ENCODE results near the gene TBX1.
"Not testable (repeated sequence)": the region's sequence is repeated elsewhere in the genome, so short reads cannot be mapped to it uniquely, and the experiment has no call there.

Gene TBX1

DNA sequence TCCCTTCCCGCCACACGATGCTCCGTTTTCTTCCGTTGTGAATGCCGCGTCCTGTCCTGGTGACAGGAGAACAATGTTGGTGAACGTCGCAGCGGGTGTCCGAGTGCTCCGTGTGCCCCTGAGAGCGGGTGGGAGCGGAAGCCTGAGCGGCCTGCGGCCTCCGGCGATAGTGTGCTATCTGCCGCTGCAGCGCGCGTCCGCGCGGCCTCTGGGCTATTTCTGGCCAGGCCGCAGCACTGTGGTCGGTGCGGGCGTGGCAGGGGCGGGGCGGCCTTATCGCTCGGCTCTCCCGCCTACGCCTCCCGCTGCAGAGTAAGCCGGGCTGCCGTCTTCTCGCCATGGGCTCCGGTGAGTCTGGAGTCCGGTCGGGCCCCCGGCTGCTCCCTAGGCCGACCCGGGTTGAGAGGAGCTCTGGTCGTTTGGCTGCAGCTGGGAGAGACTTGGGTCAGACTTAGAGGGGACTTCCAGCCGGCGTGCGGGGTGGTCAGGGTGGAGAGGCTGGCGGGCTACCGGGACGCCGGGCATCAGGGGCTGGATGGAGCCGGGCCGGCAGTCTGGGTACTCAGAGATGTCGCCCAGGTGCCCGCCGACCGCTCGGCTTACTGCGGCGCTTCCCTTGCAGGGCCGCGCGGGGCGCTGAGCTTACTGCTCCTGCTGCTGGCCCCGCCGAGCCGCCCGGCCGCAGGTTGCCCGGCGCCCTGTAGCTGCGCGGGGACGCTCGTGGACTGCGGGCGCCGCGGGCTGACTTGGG, 37.2 kb upstream of the TBX1 start, which contains the start of gene GP1BB:
GP1BB (plus strand) TSS at position 308 of the 751 bp plus-strand sequence; CDS start at position 339, 31 bp downstream.
- no peak for DNase-seq

- peak; percentile 25 for DNase-seq
Measured at GRCh38 chr22:19723983-19724827, 36.4 kb upstream of the TBX1 start.

DNA sequence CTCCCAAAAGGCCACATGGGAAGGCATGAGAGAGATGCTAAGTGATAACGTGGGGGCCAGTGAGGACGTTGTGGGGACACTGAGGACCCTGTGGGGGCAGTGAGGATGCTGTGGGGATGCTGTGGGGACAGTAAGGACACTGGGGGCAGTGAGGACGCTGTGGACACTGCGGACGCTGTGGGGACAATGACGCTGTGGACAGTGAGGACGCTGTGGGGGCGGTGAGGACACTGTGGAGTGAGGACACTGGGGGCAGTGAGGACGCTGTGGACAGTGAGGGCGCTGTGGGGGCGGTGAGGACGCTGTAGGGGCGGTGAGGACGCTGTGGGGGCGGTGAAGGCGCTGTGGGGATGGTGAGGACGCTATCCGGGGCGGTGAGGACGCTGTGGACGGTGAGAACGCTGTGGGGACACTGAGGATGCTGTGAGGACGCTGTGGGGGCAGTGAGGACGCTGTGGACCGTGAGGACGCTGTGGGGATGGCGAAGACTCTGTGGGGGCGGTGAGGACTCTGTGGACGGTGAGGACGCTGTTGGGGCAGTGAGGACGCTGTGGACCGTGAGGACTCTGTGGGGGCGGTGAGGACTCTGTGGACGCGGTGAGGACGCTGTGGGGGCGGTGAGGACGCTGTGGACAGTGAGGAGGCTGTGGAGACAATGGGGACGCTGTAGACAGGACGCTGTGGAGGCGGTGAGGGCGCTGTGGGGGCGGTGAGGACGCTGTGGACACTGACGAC, 35.5 kb upstream of the TBX1 start:
- no peak for DNase-seq

DNA sequence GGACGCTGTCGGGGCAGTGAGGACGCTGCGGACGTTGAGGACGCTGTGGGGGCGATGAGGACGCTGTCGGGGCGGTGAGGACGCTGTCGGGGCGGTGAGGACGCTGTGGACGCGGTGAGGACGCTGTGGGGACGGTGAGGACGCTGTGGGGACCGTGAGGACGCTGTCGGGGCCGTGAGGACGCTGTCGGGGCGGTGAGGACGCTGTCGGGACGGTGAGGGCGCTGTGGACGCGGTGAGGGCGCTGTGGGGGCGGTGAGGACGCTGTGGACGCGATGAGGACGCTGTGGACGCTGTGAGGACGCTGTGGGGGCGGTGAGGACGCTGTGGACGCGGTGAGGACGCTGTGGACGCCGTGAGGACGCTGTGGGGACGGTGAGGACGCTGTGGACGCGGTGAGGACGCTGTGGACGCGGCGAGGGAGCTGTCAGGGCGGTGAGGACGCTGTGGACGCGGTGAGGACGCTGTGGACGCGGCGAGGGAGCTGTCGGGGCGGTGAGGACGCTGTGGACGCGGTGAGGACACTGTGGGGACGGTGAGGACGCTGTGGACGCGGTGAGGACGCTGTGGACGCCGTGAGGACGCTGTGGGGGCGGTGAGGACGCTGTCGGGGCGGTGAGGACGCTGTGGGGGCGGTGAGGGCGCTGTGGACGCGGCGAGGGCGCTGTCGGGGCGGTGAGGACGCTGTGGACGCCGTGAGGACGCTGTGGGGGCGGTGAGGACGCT, 34.4 kb upstream of the TBX1 start:
- not testable (repeated sequence) for DNase-seq

DNA sequence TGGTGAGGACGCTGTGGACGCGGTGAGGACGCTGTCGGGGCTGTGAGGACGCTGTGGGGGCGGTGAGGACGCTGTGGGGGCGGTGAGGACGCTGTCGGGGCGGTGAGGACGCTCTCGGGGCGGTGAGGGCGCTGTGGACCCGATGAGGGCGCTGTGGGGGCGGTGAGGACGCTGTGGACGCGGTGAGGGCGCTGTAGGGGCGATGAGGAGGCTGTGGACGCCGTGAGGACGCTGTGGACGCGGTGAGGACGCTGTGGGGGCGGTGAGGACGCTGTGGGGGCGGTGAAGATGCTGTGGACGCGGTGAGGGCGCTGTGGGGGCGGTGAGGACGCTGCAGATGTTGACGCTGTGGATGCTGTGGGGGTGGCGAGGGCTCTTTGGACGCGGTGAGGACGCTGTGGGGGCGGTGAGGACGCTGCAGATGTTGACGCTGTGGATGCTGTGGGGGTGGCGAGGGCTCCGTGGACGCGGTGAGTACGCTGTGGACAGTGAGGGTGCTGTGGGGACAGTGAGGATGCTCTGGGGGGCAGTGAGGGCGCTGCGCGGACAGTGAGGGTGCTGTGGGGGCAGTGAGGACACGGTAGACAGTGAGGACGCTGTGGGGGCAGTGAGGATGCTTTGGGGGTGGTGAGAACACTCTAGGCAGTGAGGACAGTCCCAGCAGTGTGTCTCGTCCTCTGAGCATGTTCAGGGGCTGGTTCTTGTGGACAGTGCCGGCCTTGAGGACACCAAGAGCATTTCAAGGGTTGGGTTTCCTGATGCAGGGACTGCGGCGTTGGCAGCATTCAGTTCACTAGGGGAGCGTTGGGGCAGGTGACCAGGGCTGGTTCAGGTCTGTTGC, 33.0 kb upstream of the TBX1 start:
- DNase-seq, result no peak

DNA sequence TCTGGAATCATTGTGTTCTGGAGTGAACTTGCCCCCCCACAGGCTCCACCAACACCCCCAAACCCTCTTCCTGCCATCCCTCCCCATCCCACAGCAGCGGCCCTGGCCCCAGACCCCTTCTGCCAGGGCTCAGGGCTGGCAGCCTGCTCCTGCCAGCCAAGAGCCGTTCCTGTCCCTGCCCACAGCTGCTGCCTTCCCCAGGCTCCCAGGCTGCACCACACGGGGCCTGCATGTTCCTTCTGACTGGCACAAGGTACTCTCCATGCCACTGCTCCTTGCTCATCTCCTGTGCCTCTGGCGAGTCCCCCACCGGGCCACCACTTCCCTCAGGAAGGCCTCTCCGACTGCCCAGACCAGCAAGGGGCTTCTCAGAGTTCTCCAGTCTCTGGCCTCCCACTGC, 32.3 kb upstream of the TBX1 start:
- DNase-seq, result no peak

- no peak for DNase-seq
Measured at GRCh38 chr22:19728836-19729235, 31.7 kb upstream of the TBX1 start.

DNA sequence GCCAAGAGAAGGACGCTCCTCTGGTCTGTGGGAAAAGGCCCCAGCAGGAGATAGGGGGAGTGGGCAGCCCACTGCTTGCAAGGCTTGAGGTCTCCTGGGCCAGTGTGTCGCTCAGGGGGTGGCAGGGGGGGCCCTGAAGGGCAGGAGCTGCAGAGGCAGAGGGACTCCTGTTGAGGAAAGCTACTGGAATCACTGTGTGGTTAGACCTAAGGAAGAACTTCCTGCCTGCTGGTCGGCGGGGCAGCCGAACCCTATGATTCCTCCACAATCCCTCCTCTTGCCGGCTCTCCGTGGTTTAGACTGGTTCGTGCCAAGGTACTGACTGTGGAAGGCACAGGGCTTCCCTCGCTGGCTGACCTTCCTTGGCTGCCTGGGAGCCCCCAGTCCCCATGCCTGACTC, 31.1 kb upstream of the TBX1 start:
- no peak for DNase-seq

DNA sequence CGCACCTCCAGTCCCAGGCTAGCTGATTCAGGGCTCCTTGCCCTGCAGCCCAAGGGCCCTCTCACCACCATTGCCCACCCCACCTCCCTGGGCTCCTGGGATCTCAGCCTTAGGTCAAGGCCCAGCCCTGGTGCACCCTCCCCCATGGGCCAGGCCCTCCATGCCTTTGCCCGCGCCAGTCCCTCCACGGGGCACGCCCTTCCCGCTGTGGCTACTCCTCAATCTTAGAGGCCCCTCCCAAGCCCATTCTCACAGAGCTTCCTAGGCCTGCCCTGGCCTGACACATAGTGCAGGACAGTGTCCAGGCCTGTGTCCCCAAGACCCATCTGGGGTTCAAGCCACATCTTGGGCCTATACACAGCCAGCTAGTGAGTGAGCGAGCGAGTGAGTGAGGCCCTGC, 30.4 kb upstream of the TBX1 start:
- no peak for DNase-seq

DNA sequence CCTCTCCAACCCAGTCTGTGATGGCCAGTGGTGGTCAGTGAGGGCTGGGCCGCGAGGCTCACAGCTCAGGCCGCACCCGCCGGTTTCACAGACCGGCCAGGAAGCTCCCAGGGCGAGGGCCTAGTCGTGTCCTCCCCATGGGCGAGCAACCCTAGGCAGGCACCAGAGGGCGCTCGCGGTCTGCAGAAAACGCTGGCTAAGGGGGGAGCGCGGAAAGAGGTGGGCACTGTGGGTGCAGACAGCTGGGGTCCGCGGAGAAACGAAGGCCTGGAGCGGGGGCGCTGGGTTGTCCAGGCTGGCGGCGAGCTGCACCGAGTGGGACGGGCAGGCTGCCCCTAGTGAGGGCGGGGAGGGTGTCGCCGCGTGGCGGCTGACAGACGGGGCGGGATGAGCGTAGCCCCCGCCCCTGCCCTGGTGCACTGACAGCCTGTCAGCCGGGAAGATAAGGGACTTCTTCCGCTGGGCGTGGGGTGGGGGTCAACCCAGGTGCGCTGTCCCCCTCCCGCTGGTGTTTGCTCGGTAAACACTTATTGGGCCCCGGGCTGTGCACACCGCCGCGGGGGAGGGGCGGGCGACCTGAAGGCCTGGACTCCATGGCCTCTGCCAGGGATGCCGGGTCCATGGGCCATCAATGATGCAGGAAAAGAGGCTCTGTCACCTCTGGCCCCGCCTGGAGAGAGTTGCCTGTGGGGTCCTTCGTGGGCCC, 29.8 kb upstream of the TBX1 start:
- peak; percentile 88 for DNase-seq

- DNase-seq, result no peak
Measured at GRCh38 chr22:19731361-19732135, 29.0 kb upstream of the TBX1 start.

DNA sequence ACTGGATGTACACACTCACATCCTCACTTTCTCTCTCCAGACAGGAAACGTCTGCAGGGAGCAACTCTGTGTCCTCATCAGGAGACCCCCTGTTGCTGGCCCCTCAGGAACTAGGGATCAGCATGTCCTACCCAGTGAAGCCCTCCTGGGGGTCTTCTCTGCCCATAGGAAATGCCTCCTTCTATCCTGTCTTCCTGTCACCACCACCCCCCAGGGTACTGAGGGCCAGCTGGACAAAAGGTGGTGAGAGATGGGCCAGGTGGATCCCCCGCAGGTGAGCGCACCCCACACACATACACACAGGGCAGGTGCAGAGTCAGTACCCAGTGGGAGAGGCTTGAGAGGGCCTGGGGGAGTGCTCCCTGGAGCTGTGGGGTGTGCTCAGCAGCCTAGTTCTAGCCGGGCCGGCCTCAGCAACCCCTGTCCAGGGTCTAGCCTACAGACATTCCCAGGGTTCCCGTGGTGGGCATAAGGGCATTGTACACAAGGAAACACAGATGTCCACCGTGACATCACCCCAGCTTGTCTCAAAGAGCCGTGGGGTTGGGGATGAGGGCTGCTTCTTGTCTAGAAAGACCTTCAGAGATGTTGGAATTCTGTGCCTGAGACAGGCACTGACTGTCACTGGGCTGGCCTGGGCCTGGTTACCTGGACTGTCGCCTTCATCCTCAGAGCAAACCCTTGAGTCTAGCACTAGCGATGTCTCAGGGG, 28.0 kb upstream of the TBX1 start:
- DNase-seq, result no peak

- no peak for DNase-seq
Measured at GRCh38 chr22:19733755-19734154, 26.8 kb upstream of the TBX1 start.

GRCh38 chr22:19734163-19734562, 26.4 kb upstream of the TBX1 start:
- no peak for DNase-seq

GRCh38 chr22:19734837-19735382, 25.7 kb upstream of the TBX1 start:
- DNase-seq, result no peak

DNA sequence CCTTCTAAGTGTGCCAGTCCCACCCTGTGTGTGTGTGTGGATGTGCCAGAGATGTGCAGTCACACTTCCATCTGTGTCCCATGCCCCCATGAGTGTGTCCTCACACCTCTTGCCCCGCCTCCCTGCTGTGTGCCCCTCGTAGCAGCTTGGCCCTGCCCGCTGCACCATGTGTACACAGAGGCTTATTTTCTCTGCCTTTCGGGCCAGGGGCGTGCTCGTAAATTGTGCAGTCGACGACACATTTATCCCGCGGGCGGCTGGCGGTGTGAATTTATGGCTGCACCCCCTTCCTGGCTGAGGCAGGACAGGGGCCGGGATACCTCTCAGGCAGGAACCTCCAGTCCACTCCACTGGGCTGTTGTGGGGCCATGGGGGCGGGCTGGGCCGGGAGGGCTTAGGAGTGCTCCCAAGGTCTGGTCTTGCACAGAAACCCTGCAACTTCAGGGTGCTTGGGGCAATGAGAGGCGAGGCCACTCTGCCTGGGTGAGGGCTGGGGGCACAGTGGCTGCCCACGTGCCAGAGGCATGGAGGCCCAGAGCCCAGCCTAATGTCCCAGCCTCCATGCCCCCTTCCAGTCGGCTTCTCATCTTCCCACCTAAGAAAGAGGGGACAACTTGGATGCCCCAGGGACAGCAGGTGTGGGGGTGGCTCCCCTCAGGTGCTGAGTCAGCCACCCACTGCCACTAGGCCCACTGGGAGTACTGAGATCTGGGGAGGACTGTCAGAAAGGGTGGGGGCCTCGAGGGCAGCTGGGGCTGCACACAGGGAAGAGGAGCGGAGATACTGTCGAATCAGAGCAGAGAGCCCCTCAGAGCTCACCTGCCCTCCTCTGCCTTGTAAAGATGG, 24.7 kb upstream of the TBX1 start:
- DNase-seq, result no peak

DNA sequence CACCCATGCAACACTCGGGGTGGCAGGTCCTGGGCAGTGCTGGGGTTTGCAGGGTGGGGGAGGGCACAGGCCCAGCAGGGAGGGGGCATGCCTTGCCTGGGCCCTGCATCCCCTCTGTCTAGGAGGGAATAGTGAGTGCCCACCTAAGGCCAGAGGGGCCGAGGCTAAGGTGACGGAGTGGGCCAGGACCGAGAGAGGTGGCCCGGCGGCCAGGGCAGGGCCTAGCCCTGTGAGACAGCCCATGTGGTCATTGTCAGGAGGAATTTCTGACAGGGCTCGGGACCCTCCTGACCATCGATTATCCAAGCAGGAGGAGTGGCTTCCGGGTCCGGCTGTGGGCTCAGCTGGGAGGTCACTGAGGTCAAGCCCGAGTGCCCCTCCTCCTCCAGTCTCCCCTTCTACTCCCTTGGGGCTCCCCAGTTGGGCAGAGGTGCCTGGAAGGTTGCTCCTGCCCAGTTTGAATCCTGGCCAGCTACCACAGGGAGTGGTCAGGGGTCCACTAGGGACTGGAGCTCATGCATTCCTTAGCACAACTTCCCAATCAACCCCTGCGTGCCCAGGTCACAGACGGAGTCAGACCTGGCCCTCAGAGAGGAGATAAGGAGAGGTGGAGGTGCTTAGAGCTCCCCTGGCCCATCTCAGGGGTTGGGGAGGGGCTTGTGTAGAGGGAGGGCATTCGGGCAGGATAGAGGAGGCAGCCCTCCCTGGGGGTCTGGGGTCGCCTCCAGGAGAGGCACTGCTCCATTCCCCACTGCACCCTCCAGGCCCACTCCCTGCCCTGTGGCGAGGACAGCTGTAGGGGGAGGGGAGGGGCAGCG, 22.5 kb upstream of the TBX1 start:
- no peak for DNase-seq

All from activated CD4-positive, alpha-beta T cell treated with anti-CD3 and anti-CD28 coated beads, Interleukin-2, amount 50 U/mL, for 1 hour (primary cell).